ENCODE results near the gene PDXP.
"Not testable (repeated sequence)": the region's sequence is repeated elsewhere in the genome, so short reads cannot be mapped to it uniquely, and the experiment has no call there.

Gene PDXP

GRCh38 chr22:37647317-37647716 is 11.2 kb upstream of the PDXP start:
- DNase-seq (ENCODE audit: low read depth): no peak

- no peak for DNase-seq (ENCODE audit: low read depth)
Observed at GRCh38 chr22:37647928-37648327, 10.6 kb upstream of the PDXP start.

GRCh38 chr22:37650463-37651136 is 7.9 kb upstream of the PDXP start:
- DNase-seq (ENCODE audit: low read depth): no peak

- DNase-seq (ENCODE audit: low read depth): no peak
Observed at GRCh38 chr22:37654563-37655251, 3.8 kb upstream of the PDXP start.

- DNase-seq (ENCODE audit: low read depth): no peak
Observed at GRCh38 chr22:37655252-37655563, 3.3 kb upstream of the PDXP start.

- not testable (repeated sequence) for DNase-seq (ENCODE audit: low read depth)
Observed at GRCh38 chr22:37656583-37656982, 1.9 kb upstream of the PDXP start.

GRCh38 chr22:37657590-37658132 is 862 bp upstream of the PDXP start:
- DNase-seq (ENCODE audit: low read depth): no peak

- no peak for DNase-seq (ENCODE audit: low read depth)
Observed at GRCh38 chr22:37659066-37659896, 758 bp downstream of the PDXP start.

- DNase-seq (ENCODE audit: low read depth): no peak
Observed at GRCh38 chr22:37659897-37660708, 1.6 kb downstream of the PDXP start.

- no peak for DNase-seq (ENCODE audit: low read depth)
Observed at GRCh38 chr22:37660709-37661045, 2.2 kb downstream of the PDXP start.

- peak; percentile 43 for DNase-seq (ENCODE audit: low read depth)
Observed at GRCh38 chr22:37661160-37661924, 2.8 kb downstream of the PDXP start.

GRCh38 chr22:37662039-37662438 is 3.5 kb downstream of the PDXP start:
- DNase-seq (ENCODE audit: low read depth): no peak

GRCh38 chr22:37663521-37664140 is 5.1 kb downstream of the PDXP start:
- DNase-seq (ENCODE audit: low read depth): no peak

- DNase-seq (ENCODE audit: low read depth): no peak
Observed at GRCh38 chr22:37664249-37665101, 6.0 kb downstream of the PDXP start.

GRCh38 chr22:37665487-37665886 is 7.0 kb downstream of the PDXP start:
- no peak for DNase-seq (ENCODE audit: low read depth)

- DNase-seq (ENCODE audit: low read depth): no peak
Observed at GRCh38 chr22:37669586-37669985, 11.1 kb downstream of the PDXP start.

- no peak for DNase-seq (ENCODE audit: low read depth)
Observed at GRCh38 chr22:37672206-37672919, 13.8 kb downstream of the PDXP start.

GRCh38 chr22:37672920-37673455 is 14.5 kb downstream of the PDXP start:
- no peak for DNase-seq (ENCODE audit: low read depth)

GRCh38 chr22:37674248-37674647 is 15.7 kb downstream of the PDXP start:
- DNase-seq (ENCODE audit: low read depth): no peak

Measured in non-pigmented ciliary epithelial cell (primary cell).